HG03521 (cell line): ENCODE results near the gene SNAP25.

ENCODE experiments used
- ATAC-seq: cut with Tn5 transposase; IDR thresholded peaks from one replicate; pipeline ENCODE4 v1.9.1; 2021; ENCODE audit warnings: mild to moderate bottlenecking, moderate library complexity; ENCODE audit not compliant: unreplicated experiment

Gene SNAP25

GRCh38 chr20:10328897-10329255, 110.2 kb downstream of the SNAP25 start:
- no peak for ATAC-seq

DNA sequence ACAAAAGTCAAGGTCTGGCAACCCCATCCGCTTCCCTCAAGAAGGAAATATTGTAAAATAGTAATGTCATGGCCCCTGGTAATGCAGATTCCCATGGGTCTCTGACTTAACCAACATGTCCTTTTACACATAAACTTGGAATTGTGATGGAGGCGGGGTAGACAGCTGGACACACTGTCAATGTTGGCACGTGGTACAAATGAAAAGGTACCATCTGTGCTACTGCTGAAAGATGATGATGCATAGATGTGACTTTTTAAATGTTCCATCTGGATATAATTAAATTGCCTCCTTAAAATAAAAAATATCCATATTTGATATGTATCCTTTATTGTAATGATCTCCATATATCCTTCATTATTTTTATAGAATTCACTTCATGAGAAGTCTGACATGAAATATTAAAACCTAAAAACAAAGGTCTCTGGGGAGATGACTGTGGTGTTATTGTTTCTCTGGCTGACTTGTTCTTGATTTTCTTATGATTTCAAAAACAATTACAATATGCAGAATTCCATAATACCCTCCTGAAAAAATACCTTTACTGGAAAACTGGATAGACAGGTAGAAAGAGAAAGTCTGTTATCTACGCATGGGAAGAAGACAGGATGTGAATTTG, 110.9 kb downstream of the SNAP25 start:
- no peak for ATAC-seq

GRCh38 chr20:10330071-10330470, 111.4 kb downstream of the SNAP25 start:
- ATAC-seq, result no peak

GRCh38 chr20:10332656-10333415, 114.2 kb downstream of the SNAP25 start:
- no peak for ATAC-seq

DNA sequence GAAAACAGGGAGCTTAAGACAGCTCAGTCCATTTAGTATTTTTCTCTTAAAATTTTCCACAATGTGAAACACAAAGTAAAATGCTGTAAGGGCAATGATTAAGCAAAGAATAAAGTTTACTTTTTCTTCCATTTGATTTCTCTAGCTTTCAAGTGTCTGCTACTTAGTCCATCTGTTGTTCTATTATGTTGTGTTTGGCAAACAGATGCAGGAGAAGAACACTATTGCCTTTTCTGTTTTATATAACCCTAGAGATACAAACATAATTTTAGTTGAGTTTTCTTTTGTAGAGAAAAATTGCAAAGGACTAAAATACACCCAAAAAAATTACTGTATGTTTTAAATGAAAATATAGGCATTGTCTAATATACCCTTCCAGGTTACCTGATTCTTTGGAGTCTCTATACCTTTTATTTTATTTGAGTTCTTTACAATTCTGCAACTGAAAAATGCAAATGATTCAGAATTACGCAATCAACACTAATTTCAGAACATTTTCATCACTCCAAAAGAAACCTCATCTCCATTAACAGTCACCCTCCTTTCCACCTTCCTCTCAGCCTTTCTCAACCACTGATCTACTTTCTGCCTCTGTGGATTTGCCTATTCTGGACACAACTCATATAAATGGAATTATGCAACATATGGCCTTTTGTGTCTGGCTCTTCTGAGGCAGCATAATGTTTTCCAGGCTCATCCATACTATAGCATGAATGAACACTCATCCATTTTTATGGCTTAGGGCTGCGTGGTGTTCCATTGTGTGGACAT, 118.5 kb downstream of the SNAP25 start:
- no peak for ATAC-seq

DNA sequence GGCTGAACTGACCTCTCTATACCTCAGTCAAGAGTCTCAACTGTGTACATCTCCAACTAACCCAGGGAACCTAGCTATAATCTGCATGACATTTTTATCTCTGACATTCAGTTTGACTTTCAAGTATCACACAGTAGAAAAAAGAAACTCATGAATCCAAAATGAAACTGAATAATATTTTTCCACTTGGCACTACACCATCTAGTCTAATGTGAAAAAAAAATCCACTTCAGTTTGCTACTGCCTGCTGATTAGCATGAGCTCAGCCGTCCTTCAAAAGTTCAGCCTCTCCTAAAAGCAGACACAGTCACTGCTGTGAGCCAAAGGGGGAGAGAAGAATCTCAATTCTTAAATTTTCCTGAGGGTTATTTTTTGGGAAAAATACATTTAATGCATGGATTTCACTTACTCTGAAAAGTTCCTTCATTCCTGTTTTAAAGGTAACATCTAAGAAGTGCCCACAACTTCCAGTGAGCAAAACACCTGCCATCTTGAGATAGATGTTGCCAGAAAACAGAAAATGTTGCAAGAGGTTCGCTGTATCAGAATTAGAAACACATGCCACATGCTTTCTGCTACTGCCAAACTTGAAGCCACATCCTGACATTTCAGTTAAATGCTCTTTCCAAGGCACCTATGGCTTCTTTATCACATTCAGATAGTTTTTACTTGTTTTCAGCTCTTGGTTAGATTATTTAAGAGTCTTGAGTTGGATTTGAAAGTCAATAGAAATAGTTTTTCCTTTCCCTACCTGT, 120.0 kb downstream of the SNAP25 start:
- ATAC-seq, result no peak

DNA sequence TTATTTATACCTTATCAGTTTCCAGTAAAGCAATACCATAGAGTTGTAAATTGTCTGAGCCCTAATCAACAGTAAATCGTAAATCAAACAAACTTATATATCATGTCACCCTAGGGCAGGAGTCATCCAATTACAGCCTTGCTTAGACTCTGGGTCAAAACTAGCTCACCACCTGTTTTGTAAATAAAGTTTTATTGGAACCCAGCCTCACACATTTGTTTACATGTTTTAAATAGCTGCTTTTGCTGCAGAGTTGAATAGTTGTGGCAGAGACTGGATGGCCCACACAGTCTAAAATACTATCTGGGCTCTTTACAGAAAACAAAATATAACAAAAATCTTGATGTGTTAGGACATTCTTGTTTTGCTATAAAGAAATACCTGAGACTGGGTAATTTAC, 121.0 kb downstream of the SNAP25 start:
- ATAC-seq, result no peak

DNA sequence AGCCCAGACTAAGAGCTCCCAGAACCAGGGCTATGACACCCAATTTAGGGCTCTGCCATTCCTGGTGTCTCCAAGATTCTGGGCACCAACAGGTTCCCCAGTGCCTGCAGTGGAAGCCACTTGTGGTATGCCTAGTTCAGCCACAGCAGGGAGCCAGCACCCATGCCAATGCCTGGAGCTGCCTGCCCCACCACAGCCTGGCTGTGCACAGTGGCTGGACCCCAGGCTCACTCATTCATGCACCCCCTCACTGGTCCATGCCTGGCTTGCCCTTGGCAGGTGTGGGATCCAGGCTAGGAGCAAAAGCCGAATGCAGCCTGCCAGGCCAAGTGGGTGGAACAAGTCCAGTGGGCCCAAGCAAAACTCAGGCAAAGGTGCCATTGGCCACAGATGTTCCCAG, 123.5 kb downstream of the SNAP25 start:
- ATAC-seq, result no peak

DNA sequence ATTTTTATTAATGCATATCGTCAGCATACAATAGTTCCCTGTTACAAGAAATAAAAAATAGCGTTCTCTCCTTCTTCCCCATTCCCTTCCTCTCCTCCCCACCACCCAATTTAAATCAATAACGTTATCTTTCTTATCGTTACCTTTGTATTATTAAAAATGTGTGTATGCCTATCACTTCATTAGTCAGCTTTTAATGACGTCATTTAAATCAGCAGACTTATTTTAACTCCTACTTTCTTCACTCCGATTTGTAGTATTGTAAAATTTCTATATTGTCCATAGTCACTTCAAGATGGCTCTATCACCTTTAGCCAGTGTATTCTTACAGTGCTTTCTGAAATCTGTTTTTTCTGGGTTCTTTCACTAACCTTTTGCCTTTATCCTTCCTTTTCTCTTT, 126.3 kb downstream of the SNAP25 start:
- no peak for ATAC-seq

DNA sequence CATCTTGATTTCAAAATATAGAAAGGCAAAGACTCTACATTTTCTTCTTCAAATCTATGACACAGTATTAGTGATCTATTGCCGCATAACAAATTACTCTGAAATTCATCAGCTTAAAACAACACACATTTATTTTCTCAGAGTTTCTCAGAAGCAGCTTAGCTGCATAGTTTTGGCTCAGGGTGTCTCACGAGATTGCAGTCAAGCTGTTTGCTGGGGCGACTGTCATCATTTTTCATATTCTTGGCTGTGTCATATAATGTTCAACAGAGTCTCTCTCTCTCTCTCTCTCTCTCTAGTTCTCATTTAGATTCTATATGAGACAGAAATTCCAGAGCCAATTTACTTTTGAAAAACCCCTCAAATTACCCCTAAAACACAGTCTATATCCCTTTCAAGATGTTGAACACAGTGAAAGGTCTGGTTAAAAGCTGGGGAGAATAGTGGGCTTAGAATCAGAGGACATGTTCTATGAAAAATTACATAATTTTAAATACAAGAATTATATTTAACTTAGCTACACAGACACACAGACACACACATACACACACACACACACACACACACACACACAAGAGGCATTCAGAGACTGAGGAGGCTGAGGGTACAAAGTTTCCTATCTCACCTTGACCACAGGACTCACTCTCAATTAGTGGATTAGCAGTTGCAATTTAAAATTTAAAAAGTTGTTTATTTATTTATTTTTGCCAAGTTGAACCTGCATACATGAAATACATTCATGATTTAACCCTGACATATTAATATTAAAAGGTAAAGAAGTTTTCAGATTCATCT, 128.7 kb downstream of the SNAP25 start:
- no peak for ATAC-seq

- no peak for ATAC-seq
These were observed 130.5 kb downstream of the SNAP25 start for GRCh38 chr20:10349118-10349517.

- ATAC-seq, result no peak
These were observed 131.7 kb downstream of the SNAP25 start for GRCh38 chr20:10350188-10350842.

DNA sequence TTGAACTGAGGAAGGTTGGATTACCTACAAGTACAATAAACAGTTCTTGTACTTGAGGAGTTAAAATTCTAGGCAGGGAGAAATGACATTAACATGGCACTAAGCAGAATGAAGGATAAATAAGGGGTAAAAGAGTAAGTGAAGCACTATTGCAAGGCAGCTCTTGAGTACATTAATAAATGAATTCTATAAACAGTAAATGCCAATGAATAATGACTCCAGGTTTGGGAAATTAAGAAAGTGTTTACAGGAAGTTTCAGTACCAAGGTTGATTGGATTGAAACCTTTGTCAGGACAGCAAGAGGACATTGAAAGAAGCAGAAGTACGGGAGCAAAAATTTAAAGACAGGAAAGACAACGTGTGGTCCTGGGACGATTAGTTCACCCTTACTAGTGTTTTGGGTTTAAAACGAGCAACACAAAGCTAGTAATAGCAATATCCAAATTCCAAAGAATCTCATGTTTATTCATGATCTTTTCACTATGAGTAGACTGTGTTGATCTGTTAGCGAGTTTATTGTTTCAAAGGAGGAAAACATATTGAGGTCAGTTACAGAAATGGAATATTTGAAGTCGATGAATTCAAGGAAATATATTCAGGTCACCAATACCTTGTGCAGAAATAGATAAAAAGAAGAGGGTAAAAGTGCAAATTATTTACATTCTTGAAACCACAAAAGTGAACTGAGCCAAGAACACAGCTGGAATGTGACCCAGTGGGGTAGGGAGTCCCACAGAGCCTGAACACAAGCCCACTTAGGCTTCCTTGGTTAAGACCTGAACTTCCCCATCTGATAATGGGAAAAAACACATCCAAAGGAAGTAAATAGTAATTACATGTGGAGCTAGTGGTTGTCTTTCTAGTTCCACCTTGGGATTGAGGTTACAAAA, 134.5 kb downstream of the SNAP25 start:
- no peak for ATAC-seq

DNA sequence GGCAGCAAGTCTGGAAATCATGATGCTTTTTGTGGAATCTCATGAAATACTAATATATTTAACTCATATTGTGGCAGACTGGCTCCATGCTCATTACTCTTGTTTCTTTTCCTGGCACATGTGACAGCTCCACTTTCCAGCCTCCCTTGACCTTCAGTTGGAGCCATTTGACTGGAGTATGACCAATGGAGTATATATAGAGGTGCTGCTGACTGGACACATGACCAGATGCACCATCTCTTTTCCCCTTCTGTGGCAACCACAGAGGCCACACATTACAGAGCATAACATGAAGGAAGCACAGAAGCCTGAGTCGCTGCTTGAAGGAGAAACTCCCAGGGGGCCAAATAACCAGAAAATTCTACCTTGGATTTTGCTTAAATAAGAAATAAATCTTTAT, 138.0 kb downstream of the SNAP25 start:
- no peak for ATAC-seq
